ENCODE data around the gene HMCN2.

The HMCN2 gene

GRCh38 chr9:130410443-130410842 lies 144.9 kb downstream of the HMCN2 start:
- TF ChIP-seq CTCF (conservative IDR thresholded peaks at IDR 0.05; ENCODE audit: control insufficient read depth, insufficient read depth, low read depth, low read length): no peak
- no peak overlapping the region for H3K4me3 ChIP-seq (ENCODE audit: control insufficient read depth, low read depth, low read length)
- no peak for DNase-seq (ENCODE audit: low read depth)

GRCh38 chr9:130411566-130411915 lies 146.0 kb downstream of the HMCN2 start:
- no peak for DNase-seq (ENCODE audit: low read depth)
- no peak for TF ChIP-seq CTCF (conservative IDR thresholded peaks at IDR 0.05; ENCODE audit: control insufficient read depth, insufficient read depth, low read depth, low read length)
- no peak overlapping the region for H3K4me3 ChIP-seq (ENCODE audit: control insufficient read depth, low read depth, low read length)

GRCh38 chr9:130414081-130414731 lies 148.6 kb downstream of the HMCN2 start:
- TF ChIP-seq CTCF (conservative IDR thresholded peaks at IDR 0.05; ENCODE audit: control insufficient read depth, insufficient read depth, low read depth, low read length): no peak
- no peak for DNase-seq (ENCODE audit: low read depth)
- no peak overlapping the region for H3K4me3 ChIP-seq (ENCODE audit: control insufficient read depth, low read depth, low read length)

- no peak for TF ChIP-seq CTCF (conservative IDR thresholded peaks at IDR 0.05; ENCODE audit: control insufficient read depth, insufficient read depth, low read depth, low read length)
- DNase-seq (ENCODE audit: low read depth): no peak
- H3K4me3 ChIP-seq (ENCODE audit: control insufficient read depth, low read depth, low read length): no peak overlapping the region
Observed at GRCh38 chr9:130414910-130415746, 149.6 kb downstream of the HMCN2 start.

GRCh38 chr9:130417602-130418001 lies 152.0 kb downstream of the HMCN2 start:
- TF ChIP-seq CTCF (conservative IDR thresholded peaks at IDR 0.05; ENCODE audit: control insufficient read depth, insufficient read depth, low read depth, low read length): no peak
- no peak overlapping the region for H3K4me3 ChIP-seq (ENCODE audit: control insufficient read depth, low read depth, low read length)
- peak; percentile 6 for DNase-seq (ENCODE audit: low read depth)

GRCh38 chr9:130418776-130419175 lies 153.2 kb downstream of the HMCN2 start:
- TF ChIP-seq CTCF (conservative IDR thresholded peaks at IDR 0.05; ENCODE audit: control insufficient read depth, insufficient read depth, low read depth, low read length): no peak
- H3K4me3 ChIP-seq (ENCODE audit: control insufficient read depth, low read depth, low read length): no peak overlapping the region
- DNase-seq (ENCODE audit: low read depth): no peak

Measured in fibroblast of mammary gland (primary cell).